Endothelial cell of umbilical vein (primary cell): ENCODE results near the gene CLIC6.

Experiments
- CTCF ChIP-seq, 2 donors: IDR thresholded peaks; 1 replicate in 1 of 2; 2 replicates in 1 of 2; pipeline ENCODE4 v1.5.1; 2011; ENCODE audit warnings: low read length in 2 of 2, mild to moderate bottlenecking in 2 of 2, moderate library complexity in 2 of 2, control low read depth in 1 of 2, inconsistent platforms in 1 of 2, low read depth in 1 of 2; ENCODE audit not compliant: insufficient read depth in 1 of 2; ENCODE audit errors: extremely low read depth in 1 of 2
- EZH2 ChIP-seq: IDR thresholded peaks from 2 replicates; pipeline ENCODE4 v1.6.1; 2012; ENCODE audit warnings: borderline replicate concordance, low read depth, mild to moderate bottlenecking, moderate library complexity, low read length, inconsistent platforms; ENCODE audit not compliant: severe bottlenecking
- POLR2A ChIP-seq: IDR thresholded peaks from 2 replicates; pipeline ENCODE4 v1.6.1; 2012; ENCODE audit warnings: low read depth, mild to moderate bottlenecking, control low read depth, low read length
- POLR2AphosphoS5 ChIP-seq: IDR thresholded peaks from 2 replicates; pipeline ENCODE4 v1.6.1; 2012; ENCODE audit warnings: low read depth, mild to moderate bottlenecking, control low read depth, low read length, moderate library complexity; ENCODE audit not compliant: insufficient read depth

- TF ChIP-seq CTCF (IDR thresholded peaks at IDR 0.05; ENCODE audit: extremely low read depth in 1 of 2, insufficient read depth in 1 of 2, low read depth in 1 of 2, low read length in 2 of 2): no peak
- no peak for TF ChIP-seq POLR2A
- TF ChIP-seq EZH2: no peak
- TF ChIP-seq POLR2AphosphoS5: no peak
Measured at GRCh38 chr21:34687745-34688144, 19.0 kb downstream of the CLIC6 start.
